DMS79 treated with DMSO at 0.1 percent for 48 hours (cell line): ENCODE data around the gene LRRC8D.

Experiments
- DNase-seq: peaks from one replicate; lab custom pipeline; 2025; lab: John Stamatoyannopoulos, UW

LRRC8D gene

DNA sequence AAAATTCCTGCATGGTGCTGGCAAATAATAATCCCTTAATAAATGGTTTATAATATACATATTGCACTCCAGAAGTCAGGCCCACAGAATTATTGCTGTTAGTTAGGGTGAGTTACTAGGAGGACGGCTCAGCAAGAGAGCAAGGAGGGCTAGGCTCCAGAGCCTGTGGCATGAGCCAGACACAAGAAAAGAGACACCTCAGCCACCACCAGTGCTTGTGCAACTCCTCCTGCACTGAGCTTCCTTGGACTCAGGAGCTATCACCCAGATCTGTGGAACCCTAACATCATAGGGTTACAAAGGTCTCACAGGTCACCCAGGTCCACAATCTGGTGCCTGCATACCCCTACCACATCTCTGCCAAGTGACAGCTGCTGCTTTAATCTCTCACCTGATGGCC is 12.8 kb upstream of the LRRC8D start:
- no peak for DNase-seq

DNA sequence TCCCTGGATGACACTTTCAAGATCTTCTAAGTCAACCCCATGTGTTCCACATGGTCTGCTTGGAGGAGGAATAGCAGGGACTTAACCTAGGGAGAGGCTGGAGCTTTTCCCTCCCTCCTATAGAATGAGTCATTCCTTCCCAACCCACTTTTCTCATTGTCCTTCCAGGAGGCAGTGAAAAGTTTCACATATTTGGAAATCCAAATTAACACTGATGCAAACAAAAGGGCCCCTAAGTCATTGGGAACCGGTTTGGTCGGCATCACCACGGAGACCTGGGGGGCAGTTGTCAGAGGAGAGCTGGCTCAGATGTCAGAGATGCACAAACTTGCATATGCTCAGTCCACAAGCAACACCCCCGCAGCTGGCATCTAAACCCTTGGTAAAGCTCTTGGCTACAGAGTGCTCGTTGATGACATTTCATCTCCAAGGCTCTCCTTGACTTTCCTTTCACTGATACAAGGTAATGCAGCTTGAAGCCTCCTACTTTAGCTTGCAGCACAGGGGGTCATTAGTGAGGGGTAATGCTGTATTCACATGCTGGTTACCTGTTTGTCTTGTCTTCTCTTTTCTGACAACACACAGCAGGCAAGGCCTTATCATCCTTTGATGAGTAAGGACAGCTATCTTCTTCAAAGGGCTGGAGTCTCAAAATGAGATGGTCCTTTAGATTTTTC is 12.3 kb upstream of the LRRC8D start:
- peak; percentile 42 for DNase-seq

DNA sequence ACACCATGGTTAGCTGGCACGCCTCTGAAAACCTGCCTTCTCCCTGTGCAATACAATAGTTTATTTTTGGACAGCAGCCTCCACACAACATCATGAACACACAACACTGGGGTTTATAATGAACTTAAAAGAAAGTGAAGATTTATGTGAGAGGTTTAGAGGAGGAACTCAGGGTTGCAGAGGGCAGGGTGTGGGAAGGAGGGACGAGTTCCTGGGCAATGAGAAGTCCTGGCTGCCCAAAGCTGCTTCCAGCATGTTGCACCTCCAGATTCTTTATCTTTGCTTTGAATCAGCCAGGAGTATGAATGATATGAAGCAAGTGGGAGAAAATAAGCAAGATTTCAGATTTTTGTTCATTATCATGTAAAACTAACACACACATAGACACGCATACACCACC is 11.3 kb upstream of the LRRC8D start:
- no peak for DNase-seq

DNA sequence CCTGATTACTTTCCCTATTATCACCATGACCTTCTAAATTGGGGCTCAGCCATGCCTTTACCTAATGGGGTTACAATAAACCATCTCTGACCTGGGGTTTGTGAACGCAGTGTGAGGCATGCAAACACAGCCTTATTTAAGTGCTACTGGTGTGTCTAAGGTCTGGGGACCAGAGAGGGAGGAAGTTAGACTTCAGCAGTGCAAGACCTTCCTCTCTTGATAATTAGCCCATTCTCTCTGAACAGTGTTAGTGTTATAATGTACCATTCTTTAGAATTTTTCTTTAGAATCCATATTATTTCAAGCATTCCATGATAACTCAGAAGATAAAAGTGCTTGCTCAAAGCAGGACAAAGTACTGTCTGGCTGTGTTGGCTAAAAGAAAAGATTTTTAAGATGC is 10.5 kb upstream of the LRRC8D start:
- DNase-seq = no peak

DNA sequence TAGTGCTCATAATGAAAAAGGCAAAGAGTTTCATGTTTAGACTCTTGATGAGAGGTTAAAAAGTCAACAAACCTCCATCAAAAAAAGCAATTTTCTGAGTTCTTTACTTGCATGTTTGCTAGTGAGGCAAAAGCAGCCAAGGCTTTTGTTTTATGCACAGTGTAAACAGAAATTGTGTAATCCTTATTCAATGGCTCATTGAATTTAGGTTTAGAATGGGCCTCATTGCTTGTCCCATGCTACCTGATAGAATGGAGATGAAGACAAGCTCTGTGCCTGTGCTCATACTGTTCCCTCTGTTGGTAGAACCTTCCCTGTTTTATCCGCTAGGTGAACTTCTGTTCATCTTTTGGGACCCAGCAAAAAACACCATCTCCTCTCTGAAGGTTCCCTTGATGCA is 10.0 kb upstream of the LRRC8D start:
- DNase-seq = no peak

DNA sequence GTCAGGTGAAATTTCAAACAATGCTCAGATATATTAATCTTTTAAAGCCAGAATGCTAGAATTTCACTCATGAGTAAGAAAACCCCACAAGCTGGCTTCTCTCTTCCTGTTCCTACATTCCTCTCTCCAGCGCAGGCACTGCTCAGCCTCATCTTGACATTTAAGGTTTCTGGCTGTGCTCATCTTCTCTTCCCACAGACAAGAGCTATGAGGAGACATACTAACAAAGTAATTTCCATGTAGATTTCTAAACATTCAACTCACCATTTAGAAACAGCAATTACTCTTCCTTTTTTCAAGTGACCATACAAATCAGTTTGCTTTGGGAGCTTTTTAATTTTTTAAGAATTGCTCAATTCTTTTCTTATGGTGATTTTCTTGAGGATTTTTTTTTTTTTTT is 7.8 kb upstream of the LRRC8D start:
- DNase-seq = no peak

DNA sequence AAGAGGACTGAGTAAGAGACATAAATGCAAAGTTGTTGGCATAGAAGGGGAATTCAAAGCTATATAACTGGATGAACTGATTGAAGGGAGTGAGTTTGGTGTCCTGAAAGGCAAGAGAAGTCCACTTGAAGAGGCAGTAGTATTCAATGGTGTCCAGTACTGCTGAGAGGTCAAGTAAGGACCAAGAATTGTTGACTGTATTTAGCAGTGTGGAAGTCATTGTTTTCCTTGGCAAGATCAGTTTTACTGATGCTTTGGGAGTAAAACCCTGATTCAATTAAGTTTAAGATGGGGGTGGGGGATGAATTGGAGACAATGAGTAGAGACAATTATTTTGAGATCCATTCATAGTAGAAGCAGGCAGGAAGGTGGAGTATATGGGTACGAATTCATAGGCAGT is 5.8 kb upstream of the LRRC8D start:
- DNase-seq = no peak

DNA sequence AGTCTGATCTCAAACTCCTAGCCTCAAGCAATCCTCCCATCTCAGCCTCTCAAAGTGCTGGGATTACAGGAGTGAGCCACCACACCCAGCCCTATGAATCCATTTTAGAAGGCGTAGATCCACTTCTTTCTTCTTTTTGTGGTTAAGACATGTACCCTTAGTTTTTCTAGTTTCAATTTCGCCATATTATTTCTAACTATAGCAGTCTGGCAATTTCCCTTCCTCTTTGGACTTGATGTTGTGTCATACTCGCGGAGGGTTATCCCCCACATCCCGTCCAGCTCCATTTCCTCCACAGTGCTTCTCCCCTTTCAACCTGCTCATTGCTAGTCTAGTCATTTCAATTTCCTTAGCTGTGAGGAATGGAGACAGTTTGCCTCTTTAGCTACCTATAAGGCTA is 5.2 kb upstream of the LRRC8D start:
- no peak for DNase-seq

DNA sequence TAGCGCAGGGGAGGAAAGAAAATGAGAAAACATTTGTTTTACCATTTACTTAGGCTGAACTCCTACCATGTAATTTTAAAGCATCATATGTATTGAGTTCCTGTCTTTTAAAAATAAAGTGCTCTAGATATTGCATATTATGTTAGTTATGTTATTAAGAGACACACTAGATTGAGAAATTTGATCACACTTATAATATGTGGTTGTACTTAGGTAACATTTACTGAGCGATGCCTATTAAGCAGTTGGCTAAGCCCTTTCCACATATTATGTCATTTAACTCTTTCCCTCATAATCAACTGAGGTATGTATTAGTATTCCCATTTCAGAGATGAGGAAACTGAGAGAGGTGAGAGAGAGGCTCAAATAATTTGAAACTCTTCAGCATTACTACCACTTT is 4.5 kb upstream of the LRRC8D start:
- no peak for DNase-seq

DNA sequence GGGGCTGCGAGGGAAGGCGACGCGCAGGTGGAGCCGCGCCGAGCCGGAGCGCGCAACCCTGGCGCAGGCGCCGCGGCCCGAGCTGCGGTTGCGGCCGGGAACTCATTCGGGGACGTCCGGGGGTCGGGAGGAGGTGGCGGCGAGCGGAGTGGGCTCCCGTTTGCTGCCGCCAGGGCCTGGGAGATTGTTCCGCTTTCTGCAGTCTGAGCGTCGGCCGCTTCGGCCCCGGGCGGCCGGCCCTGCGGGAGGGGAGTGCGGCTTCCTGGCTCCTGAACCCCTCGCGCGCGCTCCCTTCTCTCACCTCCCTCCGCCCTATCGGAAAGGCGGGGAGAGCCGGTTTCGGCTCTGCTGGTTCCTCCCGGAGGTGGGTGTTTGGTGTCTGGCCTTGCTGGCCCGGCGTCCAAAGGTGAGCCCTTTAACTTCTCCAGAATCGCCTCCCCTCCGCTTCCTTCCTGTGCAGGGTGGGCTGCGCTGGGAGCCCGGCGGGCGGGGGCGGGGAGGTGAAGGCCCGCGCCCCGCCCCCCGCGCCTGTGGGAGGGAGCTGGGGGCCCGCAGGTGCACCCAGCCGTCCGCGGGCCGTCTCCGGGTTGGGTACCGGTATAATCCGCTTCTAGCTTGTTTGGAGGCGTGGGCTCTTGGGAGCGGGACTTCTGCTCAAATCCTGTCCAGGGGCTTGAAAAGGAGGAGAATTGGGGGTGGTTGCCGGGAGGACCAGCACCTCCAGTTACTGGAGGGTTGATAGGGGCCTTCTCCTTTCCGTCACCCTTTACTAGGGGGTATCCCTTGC is 683 bp downstream of the LRRC8D start:
- peak; percentile 46 for DNase-seq

DNA sequence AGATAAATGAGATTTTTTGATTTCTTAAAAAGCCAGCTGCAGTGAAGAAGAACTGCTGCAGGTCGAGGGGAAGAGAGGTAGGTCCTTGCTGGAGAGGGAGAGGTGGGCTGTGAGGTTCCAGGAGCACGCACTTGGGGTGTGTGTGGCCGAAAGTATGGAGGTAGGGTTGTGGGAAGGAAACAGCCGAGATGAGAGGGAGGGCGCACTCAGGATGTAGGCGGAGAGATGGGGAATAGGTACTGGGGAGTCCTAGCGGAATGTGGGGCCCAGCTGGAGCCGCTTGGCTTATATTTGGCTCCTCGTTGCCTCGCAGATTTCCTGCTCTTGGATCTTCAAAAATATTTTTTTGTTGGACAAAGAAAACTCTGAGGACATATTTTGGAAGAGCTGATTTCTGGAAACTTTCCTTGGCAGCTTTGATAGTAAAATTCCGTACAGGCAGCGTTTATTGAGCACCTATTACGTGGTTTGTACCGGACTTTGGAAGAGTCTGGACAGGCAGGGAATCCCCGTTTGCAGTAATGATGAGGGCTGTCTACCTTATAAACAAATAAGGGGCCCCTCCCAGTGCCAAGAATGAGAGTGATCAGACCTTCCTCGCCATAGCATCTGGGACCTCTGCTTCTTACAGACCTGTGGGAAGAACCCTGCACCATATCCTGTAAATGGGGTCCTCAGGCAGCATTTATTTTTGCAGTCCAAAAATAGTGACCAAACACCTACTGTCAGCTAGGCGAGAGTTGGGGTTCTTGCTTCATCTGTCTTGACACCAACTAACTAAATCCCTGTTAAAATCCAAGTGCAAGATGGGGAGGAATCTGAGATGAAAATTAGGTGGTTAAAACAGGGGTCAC is 1.5 kb downstream of the LRRC8D start:
- DNase-seq = no peak

DNA sequence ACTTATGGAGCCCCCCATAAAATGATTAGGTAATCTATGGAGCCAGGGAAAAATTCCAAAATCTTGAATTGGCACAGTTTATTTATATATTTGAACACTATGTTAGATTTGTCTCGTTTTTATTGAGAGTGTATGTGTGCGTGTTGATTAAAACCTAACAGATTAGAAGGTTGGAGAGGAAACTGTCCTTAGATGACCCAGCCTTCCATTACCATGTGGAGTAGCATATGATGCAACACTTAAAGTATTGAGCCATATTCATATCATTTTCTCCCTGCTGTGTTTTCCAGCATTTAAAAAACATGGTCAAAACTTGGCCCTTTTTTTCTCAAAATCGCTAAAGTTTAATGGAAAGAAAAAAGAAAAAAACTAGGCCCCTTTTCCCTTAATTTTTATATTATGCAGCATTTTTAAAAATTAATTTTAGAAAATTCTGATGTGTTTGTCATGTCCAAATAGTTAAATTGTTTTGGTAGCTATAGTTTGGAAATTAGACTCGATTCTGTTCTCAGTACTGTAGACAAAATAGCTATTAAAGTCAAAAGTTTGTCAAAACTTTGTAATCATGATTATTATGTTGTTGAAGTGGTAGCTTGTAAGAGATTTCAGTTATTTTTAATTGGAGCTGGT is 2.3 kb downstream of the LRRC8D start:
- no peak for DNase-seq

DNA sequence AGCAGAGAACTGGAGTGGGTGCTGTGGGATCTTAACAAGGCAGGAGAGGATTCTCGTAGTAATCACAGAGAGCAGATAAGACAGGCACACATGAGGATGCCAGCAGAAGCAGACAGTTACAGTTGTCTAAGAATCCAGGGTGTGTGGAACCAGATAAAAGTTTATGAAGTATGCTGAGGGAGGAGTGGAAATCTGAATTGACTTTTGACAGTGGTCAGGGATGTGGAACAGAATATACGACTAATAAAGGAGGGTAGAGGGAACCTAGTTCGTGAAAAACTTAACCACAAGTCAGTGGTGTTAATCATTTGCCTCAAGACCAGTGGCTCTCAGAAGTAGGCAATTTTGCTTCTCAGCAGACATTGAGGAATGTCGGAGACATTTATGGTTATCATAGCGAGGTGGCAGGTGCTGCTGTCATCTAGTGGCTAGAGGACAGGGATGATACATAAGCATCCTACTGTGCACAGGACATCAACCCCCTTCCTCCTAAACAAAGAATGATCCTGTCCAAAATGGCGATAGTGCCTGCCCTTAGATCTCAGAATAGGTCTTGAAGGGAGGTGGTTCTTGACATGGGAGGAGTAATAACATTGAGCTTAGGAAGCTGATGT is 3.0 kb downstream of the LRRC8D start:
- DNase-seq = no peak

DNA sequence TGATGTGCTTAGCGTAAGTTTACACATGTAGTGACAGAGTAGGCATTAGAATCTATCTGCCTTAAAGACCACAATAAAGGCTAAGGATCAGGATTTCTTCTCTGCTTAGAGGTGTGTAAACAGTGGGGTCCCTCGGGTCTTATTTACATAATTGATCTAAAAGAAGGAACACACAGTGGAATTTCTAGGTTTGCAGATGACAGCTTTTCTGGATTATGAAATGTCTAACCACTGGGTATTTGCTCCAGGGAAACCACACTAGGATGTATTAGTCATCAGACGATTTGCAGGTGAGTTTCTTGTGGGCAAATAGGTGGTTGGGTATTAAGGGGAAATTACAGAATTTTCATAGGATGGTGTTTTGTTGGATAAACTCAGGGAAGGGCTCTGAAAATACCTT is 5.8 kb downstream of the LRRC8D start:
- DNase-seq = no peak

DNA sequence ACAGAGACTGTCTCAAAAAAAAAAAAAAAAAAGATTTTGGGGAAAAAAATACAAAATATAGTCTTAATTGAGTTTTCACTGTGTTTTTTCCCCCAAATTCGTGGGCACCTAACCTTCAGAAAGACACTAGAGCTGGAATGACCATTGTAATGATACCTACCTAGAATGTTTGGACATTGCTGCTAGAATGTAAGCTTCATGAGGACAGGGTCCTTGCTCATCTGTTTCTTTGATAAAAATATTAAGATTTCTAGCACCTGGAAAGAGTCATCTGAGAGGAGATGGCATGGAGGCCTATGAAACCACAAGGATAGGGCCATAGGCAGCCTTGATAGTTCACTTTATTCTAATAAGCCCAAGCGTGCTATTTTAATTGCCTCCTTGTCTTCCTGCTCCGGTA is 6.5 kb downstream of the LRRC8D start:
- DNase-seq = no peak

DNA sequence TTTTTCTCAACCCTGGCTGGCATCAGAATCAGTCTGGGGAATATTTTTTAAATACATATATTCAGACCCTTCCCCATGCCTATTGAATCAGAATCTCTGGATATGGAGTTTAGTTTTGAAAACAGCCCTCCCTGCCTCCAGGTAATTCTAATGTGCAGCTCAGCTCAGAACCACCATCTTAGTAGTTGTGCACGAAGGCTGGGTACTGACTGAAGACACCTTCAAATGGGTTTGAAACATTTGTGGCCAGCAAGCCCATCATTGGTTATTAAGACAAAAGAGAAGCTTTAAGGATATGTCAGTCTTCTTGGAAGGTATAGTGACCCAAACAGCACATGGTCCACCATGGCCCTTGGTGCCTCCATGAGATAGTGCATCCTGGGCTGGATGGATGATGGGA is 7.1 kb downstream of the LRRC8D start:
- DNase-seq = no peak

DNA sequence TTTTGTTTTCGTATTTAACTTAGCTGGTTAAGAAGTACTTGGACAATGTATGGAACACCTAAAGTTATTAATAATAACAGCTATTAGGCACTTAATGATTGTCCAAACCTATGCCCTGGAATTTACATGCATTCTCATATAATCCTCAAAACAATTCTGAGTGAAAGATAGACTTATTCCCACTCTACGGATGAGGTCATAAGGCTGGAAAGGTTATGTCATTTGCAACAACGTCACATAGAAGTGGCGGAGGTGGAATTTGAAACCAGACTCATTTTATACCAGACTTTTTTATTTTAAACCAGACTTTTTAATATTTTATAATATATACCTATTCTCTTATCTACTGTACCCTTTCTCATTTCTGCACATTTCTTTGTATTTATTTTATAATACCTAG is 8.4 kb downstream of the LRRC8D start:
- DNase-seq = no peak

DNA sequence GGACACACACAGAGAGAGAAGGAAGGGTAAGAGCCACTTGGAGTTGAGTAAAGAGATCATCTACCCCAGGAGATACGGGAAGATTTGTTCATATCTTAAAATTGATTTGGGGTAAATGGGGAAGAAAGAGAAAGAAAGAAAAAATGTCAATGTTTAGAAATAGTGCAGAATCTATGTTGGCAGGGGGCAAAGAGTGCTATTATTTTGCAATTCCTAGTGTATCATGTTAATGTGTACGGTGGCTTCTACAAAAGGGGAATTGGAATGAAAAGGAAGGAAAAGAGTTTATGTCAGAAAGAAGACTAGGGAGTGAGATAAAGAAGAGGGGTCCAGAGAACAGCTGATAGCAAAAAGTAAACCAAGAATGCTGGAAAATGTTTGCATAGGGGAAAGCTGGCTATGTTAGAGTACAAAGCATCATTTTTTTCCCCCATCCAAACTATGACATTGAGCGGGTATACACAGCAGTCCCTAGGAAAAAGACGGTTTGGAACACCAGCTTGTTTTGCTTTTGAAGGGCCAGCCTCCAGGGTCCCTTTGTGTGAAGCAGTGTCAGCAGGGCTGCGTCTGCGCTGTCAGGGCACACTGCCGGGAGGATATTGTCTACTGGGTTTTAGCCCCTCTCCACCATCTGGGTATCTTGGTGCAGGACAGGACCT is 10.8 kb downstream of the LRRC8D start:
- no peak for DNase-seq

DNA sequence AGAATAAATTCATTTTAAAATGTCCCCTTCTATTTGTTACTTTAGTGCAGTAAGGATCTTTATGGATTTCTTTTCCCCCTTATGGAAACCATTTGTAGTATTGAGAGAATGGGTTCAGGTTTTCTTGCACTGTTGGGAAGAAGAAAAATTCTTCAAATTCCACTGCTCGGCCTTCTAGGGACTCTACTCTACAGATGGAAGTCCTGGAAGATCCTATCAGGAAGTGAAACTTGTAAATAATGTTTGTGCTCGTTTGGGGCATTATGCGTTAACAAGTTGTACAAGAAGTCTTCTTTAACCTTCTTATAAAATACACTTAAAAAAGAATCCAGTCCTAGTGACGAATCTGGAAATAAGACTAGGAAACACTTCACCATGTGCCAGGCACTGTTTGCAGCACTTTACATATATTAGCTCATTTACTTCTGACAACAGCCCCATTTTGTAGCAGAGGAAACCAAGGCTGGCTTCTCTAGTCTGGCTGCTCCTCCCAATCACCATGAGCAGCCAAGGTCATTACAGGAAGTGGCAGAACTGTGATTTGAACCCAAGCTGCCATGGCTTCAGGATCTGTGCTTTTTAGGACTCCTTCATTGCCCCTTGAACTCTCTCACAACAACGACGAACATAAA is 11.8 kb downstream of the LRRC8D start:
- DNase-seq = no peak

DNA sequence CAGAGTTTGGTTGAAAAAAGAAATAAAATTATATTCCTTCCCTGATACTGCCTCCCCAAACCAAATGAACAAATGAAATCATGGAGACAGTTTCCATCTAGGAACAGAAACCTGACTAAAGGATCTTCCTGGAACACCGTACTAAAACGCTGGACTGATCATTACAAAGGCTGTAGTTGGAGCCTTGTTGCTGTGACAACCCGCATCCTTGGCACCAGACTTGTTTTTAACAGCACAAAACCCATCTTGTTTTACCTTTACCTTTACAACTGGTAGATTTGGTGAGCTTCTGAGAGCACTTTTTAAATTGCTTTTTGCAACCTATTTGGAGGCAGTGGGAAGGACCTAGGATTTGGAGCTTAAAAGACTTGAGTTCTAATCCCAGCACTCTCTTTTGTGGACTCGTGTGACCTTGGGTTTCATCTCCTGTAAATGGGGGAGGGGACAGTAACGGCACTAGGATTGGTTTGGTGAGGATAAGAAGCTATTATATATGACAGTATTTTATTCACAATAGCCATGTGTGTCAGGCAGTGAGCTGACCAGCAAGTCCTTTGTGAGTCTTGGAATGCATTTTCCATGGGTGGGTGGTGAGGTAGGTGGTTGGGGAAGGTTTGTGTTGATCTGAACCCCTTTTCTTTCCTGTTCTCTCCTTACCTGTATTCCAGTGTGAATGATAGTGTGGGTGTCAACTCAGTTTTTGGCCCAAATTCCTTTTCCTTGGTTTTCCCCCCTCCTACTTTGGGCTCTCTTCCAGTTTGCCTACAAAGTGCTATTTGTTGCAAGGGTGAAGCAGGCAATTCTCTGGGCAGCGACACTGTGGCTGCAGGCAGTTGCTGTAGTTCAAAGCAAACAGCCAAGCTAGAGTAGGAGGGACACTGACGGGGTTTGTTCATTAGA is 12.6 kb downstream of the LRRC8D start:
- no peak for DNase-seq
